ENCODE data around the gene WRAP73.
A peak's percentile ranks its signal among the peaks of the same experiment; 100 is the strongest.
"Not testable (repeated sequence)": the region's sequence is repeated elsewhere in the genome, so short reads cannot be mapped to it uniquely, and the experiment has no call there.

The WRAP73 gene

GRCh38 chr1:3624200-3625136 is 25.4 kb downstream of the WRAP73 start, which contains the start of gene TPRG1L:
TPRG1L (plus strand) TSS chr1:3625015; CDS start chr1:3625073, 58 bp downstream.
- TF ChIP-seq CTCF (IDR thresholded peaks at IDR 0.05; ENCODE audit: control insufficient read depth, extremely low read depth, insufficient read depth): no peak
- DNase-seq (ENCODE audit: low read depth): peak; percentile 77
- H3K4me3 ChIP-seq (ENCODE audit: low read depth, low read length): peak within 1 kb of the TSS; percentile 94

- DNase-seq (ENCODE audit: low read depth): no peak
- no peak for TF ChIP-seq CTCF (IDR thresholded peaks at IDR 0.05; ENCODE audit: control insufficient read depth, extremely low read depth, insufficient read depth)
- peak overlapping the region; percentile 94 for H3K4me3 ChIP-seq (ENCODE audit: low read depth, low read length)
These were observed 26.3 kb downstream of the WRAP73 start for GRCh38 chr1:3623441-3624199.

GRCh38 chr1:3622102-3622501 is 27.8 kb downstream of the WRAP73 start:
- not testable (repeated sequence) for H3K4me3 ChIP-seq (ENCODE audit: low read depth, low read length); DNase-seq (ENCODE audit: low read depth)

GRCh38 chr1:3621151-3621671 is 28.7 kb downstream of the WRAP73 start:
- 0 out of 2 replicates have a peak, but pooled peaks have one; percentile 20 for TF ChIP-seq CTCF (IDR thresholded peaks at IDR 0.05; ENCODE audit: control insufficient read depth, extremely low read depth, insufficient read depth)
- not testable (repeated sequence) for H3K4me3 ChIP-seq (ENCODE audit: low read depth, low read length); DNase-seq (ENCODE audit: low read depth)

GRCh38 chr1:3620708-3621107 is 29.2 kb downstream of the WRAP73 start:
- H3K4me3 ChIP-seq (ENCODE audit: low read depth, low read length): no peak overlapping the region
- TF ChIP-seq CTCF (IDR thresholded peaks at IDR 0.05; ENCODE audit: control insufficient read depth, extremely low read depth, insufficient read depth): no peak
- no peak for DNase-seq (ENCODE audit: low read depth)

GRCh38 chr1:3618881-3619671 is 30.8 kb downstream of the WRAP73 start:
- TF ChIP-seq CTCF (IDR thresholded peaks at IDR 0.05; ENCODE audit: control insufficient read depth, extremely low read depth, insufficient read depth): peak; percentile 84
- peak; percentile 28 for DNase-seq (ENCODE audit: low read depth)
- no peak overlapping the region for H3K4me3 ChIP-seq (ENCODE audit: low read depth, low read length)

Measured in LNCaP clone FGC (cell line).